DND-41 (cell line): ENCODE measurements around the gene TRAPPC10.

Source experiments
- EZH2 ChIP-seq: IDR thresholded peaks from 3 replicates; pipeline ENCODE4 v1.6.1; 2012; ENCODE audit warnings: borderline replicate concordance, low read depth, mild to moderate bottlenecking, moderate library complexity, low read length, inconsistent platforms; ENCODE audit not compliant: severe bottlenecking
- TF ChIP-seq, protein P1 (sequence below): IDR thresholded peaks from 2 replicates; pipeline ENCODE4 v1.5.1; 2012; ENCODE audit warnings: borderline replicate concordance, low read length, moderate library complexity, mild to moderate bottlenecking; ENCODE audit not compliant: poor library complexity, severe bottlenecking; ENCODE audit errors: extremely low read depth

DNA sequence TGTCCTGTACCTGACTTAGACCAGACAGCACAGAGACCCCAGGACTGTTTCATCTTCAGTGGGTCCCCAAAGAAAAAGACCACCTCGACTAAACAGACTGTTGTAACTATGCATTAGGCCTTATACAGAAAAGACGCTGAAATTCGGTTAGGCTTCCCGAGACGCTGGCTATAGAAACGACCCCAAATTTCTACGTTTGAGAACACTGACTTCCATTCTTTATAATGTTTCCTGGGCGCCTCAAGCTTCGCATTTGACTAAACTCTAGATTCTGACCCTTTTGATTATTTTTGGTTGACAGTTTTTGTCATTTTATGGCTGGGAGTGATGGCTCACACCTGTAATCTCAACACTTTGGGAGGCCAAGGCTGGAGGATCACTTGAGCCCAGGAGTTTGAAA lies 986 bp upstream of the TRAPPC10 start:
- TF ChIP-seq, protein P1, sequence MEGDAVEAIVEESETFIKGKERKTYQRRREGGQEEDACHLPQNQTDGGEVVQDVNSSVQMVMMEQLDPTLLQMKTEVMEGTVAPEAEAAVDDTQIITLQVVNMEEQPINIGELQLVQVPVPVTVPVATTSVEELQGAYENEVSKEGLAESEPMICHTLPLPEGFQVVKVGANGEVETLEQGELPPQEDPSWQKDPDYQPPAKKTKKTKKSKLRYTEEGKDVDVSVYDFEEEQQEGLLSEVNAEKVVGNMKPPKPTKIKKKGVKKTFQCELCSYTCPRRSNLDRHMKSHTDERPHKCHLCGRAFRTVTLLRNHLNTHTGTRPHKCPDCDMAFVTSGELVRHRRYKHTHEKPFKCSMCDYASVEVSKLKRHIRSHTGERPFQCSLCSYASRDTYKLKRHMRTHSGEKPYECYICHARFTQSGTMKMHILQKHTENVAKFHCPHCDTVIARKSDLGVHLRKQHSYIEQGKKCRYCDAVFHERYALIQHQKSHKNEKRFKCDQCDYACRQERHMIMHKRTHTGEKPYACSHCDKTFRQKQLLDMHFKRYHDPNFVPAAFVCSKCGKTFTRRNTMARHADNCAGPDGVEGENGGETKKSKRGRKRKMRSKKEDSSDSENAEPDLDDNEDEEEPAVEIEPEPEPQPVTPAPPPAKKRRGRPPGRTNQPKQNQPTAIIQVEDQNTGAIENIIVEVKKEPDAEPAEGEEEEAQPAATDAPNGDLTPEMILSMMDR, result no peak
- TF ChIP-seq EZH2, result no peak
